Measurements from ENCODE around the gene DNAJB13.

DNA sequence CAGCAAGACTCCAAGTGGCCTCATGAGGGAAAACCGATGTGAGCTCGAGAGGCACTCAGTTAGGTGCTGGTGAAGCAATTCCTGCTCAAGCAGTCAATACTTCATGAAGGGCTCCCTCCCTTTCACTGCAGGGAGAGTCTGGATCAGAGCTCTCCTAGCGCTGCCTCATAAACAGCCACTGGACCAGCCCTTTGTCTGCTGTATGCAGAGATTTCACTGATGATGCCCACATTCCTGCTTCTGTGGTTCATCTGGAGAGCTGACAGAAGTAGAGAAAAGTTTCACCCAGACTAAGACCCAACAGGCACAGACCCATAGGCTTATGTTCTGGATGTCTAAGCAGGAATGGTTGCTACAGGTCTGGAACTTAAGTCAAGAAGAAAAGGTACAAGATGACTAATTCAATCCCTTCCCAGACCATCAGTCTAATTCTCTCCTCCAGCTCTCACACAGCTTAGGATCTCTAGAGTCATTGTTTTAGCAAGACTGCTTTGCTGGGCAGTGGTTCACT lies 27.8 kb downstream of the DNAJB13 start:
- TF ChIP-seq POLR2AphosphoS5 (IDR thresholded peaks at IDR 0.05; ENCODE audit: borderline replicate concordance, low read depth, low read length) (no peak), FOXP2 (optimal IDR thresholded peaks at IDR 0.05; ENCODE audit: control extremely low read depth, extremely low read length, insufficient read depth) (no peak)

Measured in SK-N-MC (cell line).